ENCODE measurements around the gene PHYKPL.

PHYKPL gene

GRCh38 chr5:178196281-178196812, 36.3 kb downstream of the PHYKPL start:
- TF ChIP-seq GATA1 (IDR thresholded peaks at IDR 0.05; ENCODE audit: low read depth, low read length) = no peak
- TF ChIP-seq POLR2A (IDR thresholded peaks at IDR 0.05; ENCODE audit: low read length) = no peak
- no peak for DNase-seq

GRCh38 chr5:178194026-178194425, 38.6 kb downstream of the PHYKPL start:
- TF ChIP-seq POLR2A (IDR thresholded peaks at IDR 0.05; ENCODE audit: low read length) (no peak), GATA1 (IDR thresholded peaks at IDR 0.05; ENCODE audit: low read depth, low read length) (no peak)
- no peak for DNase-seq

GRCh38 chr5:178193251-178193809, 39.3 kb downstream of the PHYKPL start:
- TF ChIP-seq GATA1 (IDR thresholded peaks at IDR 0.05; ENCODE audit: low read depth, low read length) (no peak), POLR2A (IDR thresholded peaks at IDR 0.05; ENCODE audit: low read length) (no peak)
- DNase-seq = no peak

GRCh38 chr5:178192787-178193186, 39.8 kb downstream of the PHYKPL start:
- no peak for DNase-seq
- no peak for TF ChIP-seq GATA1 (IDR thresholded peaks at IDR 0.05; ENCODE audit: low read depth, low read length)
- TF ChIP-seq POLR2A (IDR thresholded peaks at IDR 0.05; ENCODE audit: low read length) = no peak

GRCh38 chr5:178192244-178192643, 40.4 kb downstream of the PHYKPL start:
- no peak for DNase-seq
- TF ChIP-seq POLR2A (IDR thresholded peaks at IDR 0.05; ENCODE audit: low read length) = no peak
- TF ChIP-seq GATA1 (IDR thresholded peaks at IDR 0.05; ENCODE audit: low read depth, low read length) = no peak

- no peak for TF ChIP-seq POLR2A (IDR thresholded peaks at IDR 0.05; ENCODE audit: low read length)
- no peak for TF ChIP-seq GATA1 (IDR thresholded peaks at IDR 0.05; ENCODE audit: low read depth, low read length)
- DNase-seq = no peak
These were observed 40.9 kb downstream of the PHYKPL start for GRCh38 chr5:178191661-178192060.

GRCh38 chr5:178189433-178189832, 43.2 kb downstream of the PHYKPL start:
- TF ChIP-seq POLR2A (IDR thresholded peaks at IDR 0.05; ENCODE audit: low read length) (no peak), GATA1 (IDR thresholded peaks at IDR 0.05; ENCODE audit: low read depth, low read length) (no peak)
- DNase-seq = no peak

- DNase-seq = no peak
- TF ChIP-seq GATA1 (IDR thresholded peaks at IDR 0.05; ENCODE audit: low read depth, low read length) = no peak
- TF ChIP-seq POLR2A (IDR thresholded peaks at IDR 0.05; ENCODE audit: low read length) = no peak
These were observed 45.6 kb downstream of the PHYKPL start, which contains the start of gene GMCL2 for GRCh38 chr5:178187014-178187413. Gene GMCL2, minus strand, starts transcription at chr5:178187371. Its CDS starts 72 bp downstream, at chr5:178187299.

- no peak for DNase-seq
- TF ChIP-seq POLR2A (IDR thresholded peaks at IDR 0.05; ENCODE audit: low read length) (no peak), GATA1 (IDR thresholded peaks at IDR 0.05; ENCODE audit: low read depth, low read length) (no peak)
These were observed 46.2 kb downstream of the PHYKPL start for GRCh38 chr5:178186427-178186826.

- DNase-seq = no peak
- TF ChIP-seq POLR2A (IDR thresholded peaks at IDR 0.05; ENCODE audit: low read length) (no peak), GATA1 (IDR thresholded peaks at IDR 0.05; ENCODE audit: low read depth, low read length) (no peak)
These were observed 50.3 kb downstream of the PHYKPL start for GRCh38 chr5:178182158-178182876.

GRCh38 chr5:178180141-178180863, 52.3 kb downstream of the PHYKPL start:
- DNase-seq = no peak
- TF ChIP-seq POLR2A (IDR thresholded peaks at IDR 0.05; ENCODE audit: low read length) (no peak), GATA1 (IDR thresholded peaks at IDR 0.05; ENCODE audit: low read depth, low read length) (no peak)

- TF ChIP-seq GATA1 (IDR thresholded peaks at IDR 0.05; ENCODE audit: low read depth, low read length) = no peak
- TF ChIP-seq POLR2A (IDR thresholded peaks at IDR 0.05; ENCODE audit: low read length) = no peak
- no peak for DNase-seq
These were observed 55.0 kb downstream of the PHYKPL start for GRCh38 chr5:178177569-178177968.

GRCh38 chr5:178176791-178177190, 55.8 kb downstream of the PHYKPL start:
- no peak for TF ChIP-seq GATA1 (IDR thresholded peaks at IDR 0.05; ENCODE audit: low read depth, low read length)
- no peak for TF ChIP-seq POLR2A (IDR thresholded peaks at IDR 0.05; ENCODE audit: low read length)
- DNase-seq = no peak

GRCh38 chr5:178174456-178174855, 58.1 kb downstream of the PHYKPL start:
- no peak for DNase-seq
- TF ChIP-seq GATA1 (IDR thresholded peaks at IDR 0.05; ENCODE audit: low read depth, low read length) (no peak), POLR2A (IDR thresholded peaks at IDR 0.05; ENCODE audit: low read length) (no peak)

All from erythroblast (primary cell).